Ishikawa (cell line): Measurements from ENCODE around the gene HOXB9.

ENCODE experiments used
- CEBPB ChIP-seq: IDR thresholded peaks from 2 replicates; pipeline ENCODE4 v1.6.1; 2012
- EGR1 ChIP-seq: IDR thresholded peaks from 2 replicates; pipeline ENCODE4 v1.6.1; 2012
- EP300 ChIP-seq: IDR thresholded peaks from 2 replicates; pipeline ENCODE4 v1.6.1; 2012; ENCODE audit warnings: borderline replicate concordance
- RAD21 ChIP-seq: IDR thresholded peaks from 2 replicates; pipeline ENCODE4 v1.6.1; 2012; ENCODE audit warnings: low read depth
- TAF1 ChIP-seq: IDR thresholded peaks from 2 replicates; pipeline ENCODE4 v1.6.1; 2012; ENCODE audit warnings: low read depth, mild to moderate bottlenecking
- TEAD4 ChIP-seq: IDR thresholded peaks from 2 replicates; pipeline ENCODE4 v1.6.1; 2012
- ZBTB7A ChIP-seq: IDR thresholded peaks from 2 replicates; pipeline ENCODE4 v1.6.1; 2012; ENCODE audit warnings: low read depth
- TF ChIP-seq, protein P1 (sequence below): IDR thresholded peaks from 2 replicates; pipeline ENCODE4 v1.6.1; 2012
- TF ChIP-seq, protein P2 (sequence below): IDR thresholded peaks from 2 replicates; pipeline ENCODE4 v1.6.1; 2012; ENCODE audit warnings: low read depth, mild to moderate bottlenecking
- TF ChIP-seq, protein P3 (sequence below): IDR thresholded peaks from 2 replicates; pipeline ENCODE4 v1.6.1; 2012

DNA sequence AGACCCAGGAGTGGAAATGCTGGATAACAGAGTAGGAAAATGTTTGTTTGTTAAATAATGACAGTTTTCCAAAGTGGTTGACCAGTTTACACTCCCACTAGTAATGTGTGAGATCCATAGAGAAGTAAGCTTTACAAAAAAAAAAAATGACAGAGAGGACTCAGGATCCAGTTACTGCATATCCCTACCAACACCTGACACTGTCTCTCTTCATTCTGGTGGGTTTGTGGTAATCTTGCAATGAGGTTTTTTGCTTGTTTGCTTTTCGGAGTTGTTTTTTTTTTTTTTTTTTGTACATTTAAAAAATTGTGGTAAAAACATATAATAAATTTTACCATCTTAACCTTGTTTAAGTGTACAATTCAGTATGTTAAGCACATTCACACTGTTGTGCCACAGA is 23.6 kb upstream of the HOXB9 start:
- no peak for TF ChIP-seq CEBPB
- TF ChIP-seq, protein P1, sequence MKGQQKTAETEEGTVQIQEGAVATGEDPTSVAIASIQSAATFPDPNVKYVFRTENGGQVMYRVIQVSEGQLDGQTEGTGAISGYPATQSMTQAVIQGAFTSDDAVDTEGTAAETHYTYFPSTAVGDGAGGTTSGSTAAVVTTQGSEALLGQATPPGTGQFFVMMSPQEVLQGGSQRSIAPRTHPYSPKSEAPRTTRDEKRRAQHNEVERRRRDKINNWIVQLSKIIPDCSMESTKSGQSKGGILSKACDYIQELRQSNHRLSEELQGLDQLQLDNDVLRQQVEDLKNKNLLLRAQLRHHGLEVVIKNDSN = no peak
- TF ChIP-seq ZBTB7A = no peak
- TF ChIP-seq, protein P2, sequence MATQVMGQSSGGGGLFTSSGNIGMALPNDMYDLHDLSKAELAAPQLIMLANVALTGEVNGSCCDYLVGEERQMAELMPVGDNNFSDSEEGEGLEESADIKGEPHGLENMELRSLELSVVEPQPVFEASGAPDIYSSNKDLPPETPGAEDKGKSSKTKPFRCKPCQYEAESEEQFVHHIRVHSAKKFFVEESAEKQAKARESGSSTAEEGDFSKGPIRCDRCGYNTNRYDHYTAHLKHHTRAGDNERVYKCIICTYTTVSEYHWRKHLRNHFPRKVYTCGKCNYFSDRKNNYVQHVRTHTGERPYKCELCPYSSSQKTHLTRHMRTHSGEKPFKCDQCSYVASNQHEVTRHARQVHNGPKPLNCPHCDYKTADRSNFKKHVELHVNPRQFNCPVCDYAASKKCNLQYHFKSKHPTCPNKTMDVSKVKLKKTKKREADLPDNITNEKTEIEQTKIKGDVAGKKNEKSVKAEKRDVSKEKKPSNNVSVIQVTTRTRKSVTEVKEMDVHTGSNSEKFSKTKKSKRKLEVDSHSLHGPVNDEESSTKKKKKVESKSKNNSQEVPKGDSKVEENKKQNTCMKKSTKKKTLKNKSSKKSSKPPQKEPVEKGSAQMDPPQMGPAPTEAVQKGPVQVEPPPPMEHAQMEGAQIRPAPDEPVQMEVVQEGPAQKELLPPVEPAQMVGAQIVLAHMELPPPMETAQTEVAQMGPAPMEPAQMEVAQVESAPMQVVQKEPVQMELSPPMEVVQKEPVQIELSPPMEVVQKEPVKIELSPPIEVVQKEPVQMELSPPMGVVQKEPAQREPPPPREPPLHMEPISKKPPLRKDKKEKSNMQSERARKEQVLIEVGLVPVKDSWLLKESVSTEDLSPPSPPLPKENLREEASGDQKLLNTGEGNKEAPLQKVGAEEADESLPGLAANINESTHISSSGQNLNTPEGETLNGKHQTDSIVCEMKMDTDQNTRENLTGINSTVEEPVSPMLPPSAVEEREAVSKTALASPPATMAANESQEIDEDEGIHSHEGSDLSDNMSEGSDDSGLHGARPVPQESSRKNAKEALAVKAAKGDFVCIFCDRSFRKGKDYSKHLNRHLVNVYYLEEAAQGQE = no peak
- TF ChIP-seq, protein P3, sequence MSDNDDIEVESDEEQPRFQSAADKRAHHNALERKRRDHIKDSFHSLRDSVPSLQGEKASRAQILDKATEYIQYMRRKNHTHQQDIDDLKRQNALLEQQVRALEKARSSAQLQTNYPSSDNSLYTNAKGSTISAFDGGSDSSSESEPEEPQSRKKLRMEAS = no peak
- TF ChIP-seq EP300 = no peak
- no peak for TF ChIP-seq TEAD4
- TF ChIP-seq EGR1 = no peak
- TF ChIP-seq RAD21 = no peak
- no peak for TF ChIP-seq TAF1
